ENCODE results near the gene DNAH1.

The DNAH1 gene

GRCh38 chr3:52403271-52403841 lies 87.2 kb downstream of the DNAH1 start:
- no peak for DNase-seq (ENCODE audit: low read depth)

DNA sequence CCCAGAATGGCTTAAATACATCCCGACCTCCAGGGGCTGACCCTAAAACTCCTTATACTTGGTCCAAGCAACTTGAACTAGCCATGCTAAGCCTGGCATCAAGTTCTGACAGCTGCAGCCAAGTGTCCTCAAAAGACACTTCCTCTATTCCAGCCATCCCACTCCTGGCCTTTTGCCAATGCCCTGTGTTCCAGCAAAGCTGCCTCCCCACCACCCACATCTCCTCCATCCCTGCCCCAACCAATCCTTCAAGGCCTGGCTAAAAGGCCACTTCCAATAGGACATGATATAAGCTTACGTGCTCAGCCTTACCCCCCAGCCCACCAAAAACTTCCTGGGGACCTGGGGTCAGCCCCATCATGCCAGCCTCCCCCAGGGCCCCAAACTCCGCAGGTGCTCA lies 87.8 kb downstream of the DNAH1 start:
- no peak for DNase-seq (ENCODE audit: low read depth)

- DNase-seq (ENCODE audit: low read depth), result no peak
These were observed 88.3 kb downstream of the DNAH1 start for GRCh38 chr3:52404391-52404790.

GRCh38 chr3:52405066-52405465 lies 88.9 kb downstream of the DNAH1 start:
- no peak for DNase-seq (ENCODE audit: low read depth)

DNA sequence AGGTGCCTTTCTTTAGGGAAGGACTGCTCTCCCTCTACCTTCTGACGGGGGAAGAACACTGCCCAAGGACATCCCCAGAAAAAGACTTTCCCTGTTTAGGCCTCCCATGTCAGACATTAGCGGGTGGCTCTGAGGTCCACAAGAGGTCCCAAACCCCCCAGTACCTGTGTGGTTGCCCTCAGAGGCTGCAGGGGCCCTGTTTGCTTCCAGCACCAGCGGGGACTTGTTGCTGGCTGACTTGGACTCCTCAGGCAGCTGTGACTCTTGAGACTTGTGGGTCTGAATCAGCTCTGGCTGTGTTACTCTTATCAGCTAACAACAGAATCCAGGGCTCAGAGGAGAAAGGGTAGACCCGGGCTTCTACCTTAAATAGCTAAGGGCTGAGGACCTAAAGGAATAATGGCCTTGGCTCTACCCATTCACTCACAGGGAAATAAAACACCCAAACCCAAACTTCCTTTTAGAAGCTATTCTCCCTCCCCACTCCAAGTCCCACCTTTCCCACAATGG lies 89.5 kb downstream of the DNAH1 start:
- DNase-seq (ENCODE audit: low read depth), result no peak

- DNase-seq (ENCODE audit: low read depth), result no peak
These were observed 90.1 kb downstream of the DNAH1 start for GRCh38 chr3:52406231-52406661.

DNA sequence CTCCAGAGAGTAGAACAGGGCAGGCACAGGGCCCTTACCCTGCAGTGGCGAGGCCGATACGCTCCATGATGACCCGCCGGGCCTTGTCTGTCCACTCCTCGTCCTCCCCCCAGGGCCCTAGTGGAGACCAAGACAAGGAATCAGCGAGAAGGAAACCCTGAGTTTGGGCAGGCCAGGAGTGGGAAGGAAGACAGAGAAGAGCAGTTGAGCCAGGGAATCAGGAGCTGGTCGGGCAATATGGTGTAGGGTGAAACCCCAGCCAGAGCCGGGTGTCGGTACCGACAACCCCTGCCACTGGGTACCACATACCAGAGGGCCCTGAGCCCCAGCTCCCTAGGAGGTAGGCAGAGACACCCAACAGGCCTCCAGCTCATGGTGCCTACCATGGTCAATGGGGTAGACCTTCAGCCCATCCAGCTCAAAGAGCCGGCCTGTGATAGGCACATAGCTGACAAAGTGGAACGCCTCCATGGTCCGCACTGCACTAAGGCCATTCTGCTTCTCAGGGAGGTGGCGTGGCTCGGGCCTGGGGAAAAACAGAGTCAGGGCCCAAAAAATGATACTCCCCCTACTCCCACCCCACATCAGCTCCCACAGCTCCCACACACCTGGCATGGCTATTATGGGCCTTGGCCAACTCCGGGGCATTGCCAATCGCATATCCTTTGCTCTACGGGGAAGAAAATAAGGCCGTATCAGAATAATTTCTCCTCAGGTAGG lies 90.8 kb downstream of the DNAH1 start:
- no peak for DNase-seq (ENCODE audit: low read depth)

GRCh38 chr3:52407779-52408178 lies 91.7 kb downstream of the DNAH1 start:
- DNase-seq (ENCODE audit: low read depth), result no peak

GRCh38 chr3:52408466-52408865 lies 92.3 kb downstream of the DNAH1 start:
- DNase-seq (ENCODE audit: low read depth), result no peak

DNA sequence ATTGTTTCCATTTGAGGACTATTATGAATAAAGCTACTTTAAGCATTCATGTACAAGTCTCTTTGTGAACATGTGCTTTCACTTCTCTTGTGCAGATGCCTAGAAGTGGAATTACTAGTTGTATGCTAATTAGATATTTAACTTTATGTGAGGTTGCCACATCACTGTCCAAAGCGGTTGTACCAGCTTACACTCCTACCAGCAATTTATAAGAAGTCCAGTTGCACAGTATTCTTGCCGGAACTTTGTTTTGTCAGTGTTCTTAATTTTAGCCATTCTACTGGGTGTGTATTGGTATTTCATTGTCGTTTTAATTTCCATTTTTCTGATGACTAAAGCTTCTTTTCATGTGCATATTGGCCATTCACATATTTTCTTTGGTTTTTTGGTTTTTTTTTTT lies 99.7 kb downstream of the DNAH1 start:
- no peak for DNase-seq (ENCODE audit: low read depth)

DNA sequence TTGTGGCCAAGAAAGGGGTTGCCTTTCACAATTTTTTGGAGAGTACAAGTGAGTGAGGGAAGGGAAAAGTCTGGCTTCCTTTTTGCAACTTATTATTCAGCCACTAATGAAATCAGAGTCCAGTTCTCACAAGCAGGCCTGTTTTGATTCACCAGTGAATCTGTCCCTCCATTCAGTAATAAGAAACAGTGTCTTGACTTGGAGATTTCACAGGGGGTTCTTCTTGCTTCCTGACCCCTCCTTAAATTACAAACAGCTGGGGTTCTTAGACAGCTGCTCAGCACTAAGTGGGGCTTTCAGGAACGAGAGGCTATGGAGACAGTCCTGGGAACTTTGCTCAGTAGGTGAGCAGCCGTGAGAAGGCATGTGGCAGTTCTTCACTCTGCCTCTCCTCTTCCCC lies 104.3 kb downstream of the DNAH1 start:
- no peak for DNase-seq (ENCODE audit: low read depth)

DNA sequence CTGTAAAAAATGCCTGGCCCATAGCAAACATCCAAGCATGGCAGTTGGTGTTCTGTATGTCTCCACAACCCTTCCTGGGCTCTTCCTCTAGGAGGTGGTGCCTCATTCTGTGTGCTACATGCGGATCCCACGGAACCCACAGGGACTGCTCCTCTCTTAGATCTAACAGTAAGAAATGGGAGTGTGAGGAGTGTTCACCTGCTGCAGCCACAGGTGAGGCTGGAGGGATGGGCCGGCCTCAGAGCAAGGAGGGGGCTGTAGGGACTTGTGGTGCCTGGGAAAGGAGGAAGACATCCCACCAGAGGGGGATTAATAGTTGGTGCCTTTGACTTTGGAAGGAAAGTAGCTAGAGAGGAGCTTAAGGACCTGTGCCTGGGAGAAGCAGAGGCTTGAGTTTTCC lies 106.5 kb downstream of the DNAH1 start:
- no peak for DNase-seq (ENCODE audit: low read depth)

GRCh38 chr3:52423173-52423572 lies 107.1 kb downstream of the DNAH1 start:
- no peak for DNase-seq (ENCODE audit: low read depth)

DNA sequence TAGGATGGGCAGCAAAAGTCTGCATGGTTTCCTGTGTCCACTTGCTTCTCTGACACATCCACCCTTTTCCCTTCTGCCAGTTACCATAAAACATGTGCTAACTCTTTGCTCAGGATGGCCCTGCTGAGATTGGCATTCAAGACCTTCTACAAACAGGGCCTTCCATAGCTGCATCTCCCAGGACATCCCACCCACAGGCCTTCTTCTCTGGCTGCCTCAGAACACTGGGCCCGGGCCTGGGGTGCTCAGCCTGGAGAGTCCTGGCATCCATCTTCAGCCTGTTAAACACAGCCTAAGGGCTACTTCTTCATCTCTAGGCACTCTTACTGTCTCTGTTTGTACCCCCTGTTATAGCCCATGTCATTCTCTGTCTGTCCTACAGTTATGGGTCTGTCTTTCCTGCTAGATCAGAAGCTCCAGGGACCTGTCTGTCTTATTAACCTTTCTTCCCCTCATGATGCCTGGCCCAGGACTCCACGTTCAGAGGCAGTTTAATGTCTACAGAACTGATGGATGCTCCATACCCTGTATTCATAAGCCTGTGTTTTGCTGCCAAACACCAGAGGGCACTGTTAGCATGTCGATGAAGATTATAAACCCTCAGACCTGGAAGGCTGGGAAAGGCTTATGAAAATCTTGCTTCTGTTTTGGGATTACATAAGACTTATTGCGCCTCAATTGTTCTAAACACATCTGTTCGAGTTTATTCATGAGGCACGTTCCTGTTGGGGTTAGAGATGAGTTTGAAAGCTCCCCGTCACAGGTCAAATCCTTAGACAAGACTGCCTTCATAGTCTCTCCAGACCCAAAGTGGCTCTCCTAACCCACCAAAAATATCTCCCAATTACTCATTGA lies 112.3 kb downstream of the DNAH1 start:
- DNase-seq (ENCODE audit: low read depth), result no peak

DNA sequence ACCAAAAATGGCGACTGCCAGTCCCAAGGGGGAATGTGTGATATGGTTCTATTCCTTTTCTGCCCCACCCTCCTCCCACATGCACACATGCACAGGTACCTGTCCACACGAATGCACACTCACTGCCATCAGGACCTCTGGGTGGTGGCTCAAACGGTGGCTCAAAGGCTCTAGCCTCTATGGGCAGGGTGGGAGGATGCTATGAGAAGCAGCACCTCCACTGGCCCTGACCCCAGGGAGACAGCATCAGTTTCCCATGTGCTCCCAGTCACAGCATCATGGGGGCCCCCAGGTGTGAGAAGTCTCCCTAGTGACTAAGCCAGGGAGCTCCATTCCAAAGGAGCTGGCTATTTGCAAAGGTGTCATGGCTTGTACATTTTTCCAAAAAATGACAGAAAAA lies 112.9 kb downstream of the DNAH1 start:
- DNase-seq (ENCODE audit: low read depth), result no peak

DNA sequence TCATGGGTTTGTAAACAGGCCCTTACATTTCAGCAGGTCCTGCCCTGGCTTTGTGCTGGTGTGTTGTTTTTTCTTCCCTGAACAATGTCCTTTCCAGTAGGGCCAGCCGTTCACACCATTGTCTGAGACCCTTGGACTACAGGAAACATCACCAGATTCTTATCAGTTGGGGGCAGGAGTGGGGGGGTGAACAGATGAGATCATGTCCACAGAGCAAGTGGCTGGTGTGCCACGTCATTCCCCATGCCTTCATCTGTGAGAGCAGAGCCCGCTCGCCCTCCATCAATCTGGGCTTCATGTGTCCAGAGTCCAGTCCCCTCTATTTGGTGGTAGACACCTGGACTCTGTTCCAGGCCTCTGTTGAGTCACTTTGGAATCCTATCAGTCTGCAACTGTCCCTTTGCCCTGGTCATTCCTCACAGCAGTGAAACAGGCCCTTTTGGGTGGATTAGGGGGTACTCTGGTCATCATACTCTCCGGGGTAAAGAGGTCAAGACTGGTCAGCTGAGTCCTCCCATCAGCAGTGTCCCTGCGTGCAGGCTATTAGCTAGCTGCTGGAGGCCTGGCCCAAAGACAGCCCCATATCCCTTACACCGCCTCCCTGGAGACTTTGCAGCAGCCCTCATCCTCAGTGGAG lies 113.8 kb downstream of the DNAH1 start:
- DNase-seq (ENCODE audit: low read depth), result no peak

DNA sequence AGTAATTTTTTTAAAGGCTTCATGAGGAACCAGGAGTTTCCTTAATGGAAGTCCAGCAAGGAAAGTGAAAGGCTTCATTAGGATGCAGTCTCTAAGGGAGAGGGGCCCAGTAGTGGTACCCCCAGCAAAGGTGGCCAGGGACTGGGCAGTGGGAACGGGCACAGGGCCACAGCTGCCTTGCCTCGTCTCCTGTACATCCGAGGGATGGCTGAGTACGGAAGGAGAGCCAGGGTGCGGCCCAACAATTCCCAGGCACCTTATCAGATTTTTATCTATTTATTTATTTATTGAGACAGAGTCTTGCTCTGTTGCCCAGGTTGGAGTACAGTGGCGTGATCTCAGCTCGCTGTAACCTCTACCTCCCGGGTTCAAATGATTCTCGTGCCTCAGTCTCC lies 114.3 kb downstream of the DNAH1 start:
- no peak for DNase-seq (ENCODE audit: low read depth)

DNA sequence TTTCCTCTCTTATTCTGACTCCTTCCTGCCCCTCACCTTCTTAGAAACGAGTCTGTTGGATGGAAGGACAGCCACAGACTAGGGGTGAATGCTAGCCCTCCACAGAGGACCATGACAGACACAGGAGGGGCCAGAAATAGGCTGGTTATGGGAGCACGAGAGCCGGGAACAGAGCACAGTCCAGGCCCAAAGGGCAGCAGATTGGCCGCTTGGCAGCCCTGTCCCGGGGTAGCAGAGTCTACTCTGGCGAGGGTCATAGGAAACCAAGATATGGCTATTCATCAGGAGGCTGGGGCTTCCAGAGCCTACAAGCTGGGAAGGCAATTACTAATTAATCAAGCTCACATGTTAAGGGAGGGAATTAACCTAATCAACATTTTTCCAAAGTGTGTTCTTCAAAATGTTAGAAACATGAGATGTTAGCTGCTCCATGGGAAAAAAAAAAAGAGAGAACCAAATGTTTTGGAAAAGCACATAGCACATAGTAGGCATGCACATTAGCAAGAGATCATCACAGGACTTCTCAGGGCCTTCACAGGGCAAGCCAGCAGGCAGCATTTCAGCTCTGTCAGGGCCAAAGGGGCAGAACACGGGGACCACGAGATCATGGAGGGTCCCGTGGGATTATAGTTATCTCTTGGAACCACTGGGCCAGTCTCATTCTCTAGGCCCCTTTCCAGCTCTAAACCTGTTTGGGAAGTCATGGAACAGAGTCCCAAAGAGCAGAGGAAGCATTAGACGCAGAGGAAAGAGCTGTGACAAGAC lies 115.5 kb downstream of the DNAH1 start:
- DNase-seq (ENCODE audit: low read depth), result no peak

- no peak for DNase-seq (ENCODE audit: low read depth)
These were observed 116.1 kb downstream of the DNAH1 start for GRCh38 chr3:52432225-52432624.

DNA sequence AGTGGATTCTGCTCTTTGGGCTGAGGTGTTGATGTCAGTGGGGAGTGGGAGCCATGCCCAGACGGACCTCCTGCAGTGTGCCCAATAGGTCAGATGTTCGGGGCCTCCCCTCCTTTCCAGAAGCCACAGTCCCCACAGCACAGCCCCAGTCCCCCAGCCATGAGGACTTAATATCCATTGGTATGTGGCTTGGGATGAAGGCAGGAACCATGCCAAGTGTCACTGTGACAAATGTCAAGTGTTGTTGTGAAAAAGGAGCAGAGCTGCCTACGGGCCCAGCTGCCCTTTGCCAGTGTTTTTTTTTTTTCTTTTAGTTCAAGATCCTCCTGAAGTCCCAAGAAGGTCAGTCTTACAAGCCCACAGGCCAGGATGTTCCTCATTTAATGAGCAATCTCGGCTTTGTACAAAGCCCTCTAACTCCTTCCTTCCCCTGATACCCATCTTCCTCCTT lies 116.6 kb downstream of the DNAH1 start:
- no peak for DNase-seq (ENCODE audit: low read depth)

- DNase-seq (ENCODE audit: low read depth), result no peak
These were observed 117.3 kb downstream of the DNAH1 start for GRCh38 chr3:52433328-52433995.
